Panc1 (cell line): ENCODE data around the gene PLCB1.

Experiments used
- CTCF ChIP-seq: fragments of 450-650 bp; IDR thresholded peaks from 2 replicates; pipeline ENCODE4 v1.5.1; 2017; ENCODE audit warnings: mild to moderate bottlenecking
- POLR2AphosphoS5 ChIP-seq: IDR thresholded peaks from 2 replicates; pipeline ENCODE4 v1.6.1; 2012; ENCODE audit warnings: mild to moderate bottlenecking, low read depth, low read length, moderate library complexity
- REST ChIP-seq, 2 experiments: IDR thresholded peaks; 2 replicates each; pipeline ENCODE4 v1.6.1; 2011 to 2012; ENCODE audit warnings: low read depth in 2 of 2, control low read depth in 1 of 2, low read length in 1 of 2, mild to moderate bottlenecking in 1 of 2, moderate library complexity in 1 of 2; ENCODE audit not compliant: insufficient read depth in 1 of 2

DNA sequence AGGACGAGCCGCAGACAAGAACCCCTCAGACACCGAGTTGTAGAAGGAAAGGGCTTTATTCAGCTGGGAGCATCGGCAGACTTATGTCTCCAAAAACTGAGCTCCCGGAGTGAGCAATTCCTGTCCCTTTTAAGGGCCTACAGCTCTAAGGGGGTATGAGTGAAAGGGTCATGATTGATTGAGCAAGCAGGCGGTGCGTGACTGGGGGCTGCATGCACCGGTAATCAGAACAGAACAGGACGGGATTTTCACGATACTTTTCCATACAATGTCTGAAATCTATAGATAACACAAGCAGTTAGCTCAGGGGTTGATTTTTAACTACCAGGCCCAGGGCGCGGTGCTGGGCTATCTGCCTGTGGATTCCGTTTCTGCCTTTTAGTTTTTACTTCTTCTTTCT lies 710.5 kb downstream of the PLCB1 start:
- TF ChIP-seq CTCF = no peak
- no peak for TF ChIP-seq REST (IDR thresholded peaks at IDR 0.05; ENCODE audit: insufficient read depth in 1 of 2, low read depth in 2 of 2, low read length in 1 of 2)
- TF ChIP-seq POLR2AphosphoS5 = no peak
